Endometrium (tissue), 2 donors: ENCODE results near the gene PPP1R9A.

Source experiments
- FAIRE-seq: peaks from 2 replicates; lab custom pipeline; 2012; peaks lifted over from hg19 to GRCh38; lab: Jason Lieb, UNC
- donor health status: control.
- donor health status: control.

The PPP1R9A gene

GRCh38 chr7:95035295-95035694 is 127.9 kb downstream of the PPP1R9A start:
- FAIRE-seq: no peak

GRCh38 chr7:95041031-95041430 is 133.6 kb downstream of the PPP1R9A start:
- no peak for FAIRE-seq

- no peak for FAIRE-seq
Measured at GRCh38 chr7:95045236-95045923, 138.0 kb downstream of the PPP1R9A start.

GRCh38 chr7:95046494-95047240 is 139.3 kb downstream of the PPP1R9A start:
- no peak for FAIRE-seq

- no peak for FAIRE-seq
Measured at GRCh38 chr7:95047291-95047690, 139.9 kb downstream of the PPP1R9A start.

- FAIRE-seq: no peak
Measured at GRCh38 chr7:95052566-95053094, 145.2 kb downstream of the PPP1R9A start.

GRCh38 chr7:95054386-95054785 is 147.0 kb downstream of the PPP1R9A start:
- FAIRE-seq: no peak

GRCh38 chr7:95055295-95055694 is 147.9 kb downstream of the PPP1R9A start:
- no peak for FAIRE-seq

- no peak for FAIRE-seq
Measured at GRCh38 chr7:95056107-95056739, 148.8 kb downstream of the PPP1R9A start.

- FAIRE-seq: no peak
Measured at GRCh38 chr7:95056901-95057300, 149.5 kb downstream of the PPP1R9A start.

GRCh38 chr7:95059842-95060313 is 152.5 kb downstream of the PPP1R9A start:
- no peak for FAIRE-seq

- no peak for FAIRE-seq
Measured at GRCh38 chr7:95062901-95063300, 155.5 kb downstream of the PPP1R9A start.

GRCh38 chr7:95066737-95067530 is 159.5 kb downstream of the PPP1R9A start:
- peak; percentile 43 for FAIRE-seq

- FAIRE-seq: no peak
Measured at GRCh38 chr7:95088536-95089215, 181.3 kb downstream of the PPP1R9A start.

GRCh38 chr7:95089414-95090315 is 182.3 kb downstream of the PPP1R9A start:
- no peak for FAIRE-seq

GRCh38 chr7:95092324-95092723 is 184.9 kb downstream of the PPP1R9A start:
- FAIRE-seq: no peak

- no peak for FAIRE-seq
Measured at GRCh38 chr7:95095259-95095965, 188.0 kb downstream of the PPP1R9A start.

GRCh38 chr7:95095966-95096540 is 188.7 kb downstream of the PPP1R9A start:
- FAIRE-seq: no peak

- no peak for FAIRE-seq
Measured at GRCh38 chr7:95097291-95097690, 189.9 kb downstream of the PPP1R9A start.
